Fibroblast of lung (primary cell): ENCODE results near the gene LY9. TPM values are rescaled to one million over a fixed set of nuclear protein-coding genes. Genes with fewer than 3 reads are reported as not detected.

Source experiments
- DNase-seq, 2 donors: peaks; one replicate each; pipeline versions ENCODE4 v3.0.0 to v3.0.0-alpha.2; 2010; ENCODE audit warnings: low read depth in 2 of 2
- H2AFZ ChIP-seq: 2 replicates; pipeline ENCODE4 v1.5.1; 2012; ENCODE audit warnings: low read length, control low read depth, inconsistent platforms
- H3K27ac ChIP-seq: 2 replicates; pipeline ENCODE4 v1.5.1; 2011; ENCODE audit warnings: low read length, control low read depth; ENCODE audit not compliant: insufficient read depth
- H3K27me3 ChIP-seq: 2 replicates; pipeline ENCODE4 v1.5.1; 2011; ENCODE audit warnings: mild to moderate bottlenecking, low read length; ENCODE audit not compliant: control insufficient read depth, insufficient read depth
- H3K36me3 ChIP-seq: 2 replicates; pipeline ENCODE4 v1.5.1; 2011; ENCODE audit warnings: low read length; ENCODE audit not compliant: control insufficient read depth, insufficient read depth
- H3K4me1 ChIP-seq: 2 replicates; pipeline ENCODE4 v1.5.1; 2011; ENCODE audit warnings: low read length; ENCODE audit not compliant: control insufficient read depth, insufficient read depth; ENCODE audit errors: extremely low read depth
- H3K4me2 ChIP-seq: 2 replicates; pipeline ENCODE4 v1.5.1; 2011; ENCODE audit warnings: low read length, control low read depth; ENCODE audit not compliant: insufficient read depth; ENCODE audit errors: extremely low read depth
- H3K4me3 ChIP-seq, 4 experiments: fragments of 200-600 bp in 1 of 4; sonication (generic) in 1 of 4; replicated peaks in 1 of 4; 2 replicates each; pipeline ENCODE4 v1.5.1; 2011 to 2016; ENCODE audit warnings: low read length in 4 of 4, low read depth in 3 of 4, mild to moderate bottlenecking in 3 of 4, control low read depth in 2 of 4, inconsistent platforms in 1 of 4, mixed read lengths in 1 of 4; ENCODE audit not compliant: insufficient read depth in 1 of 4; ENCODE audit errors: control extremely low read depth in 1 of 4
- H3K79me2 ChIP-seq: 2 replicates; pipeline ENCODE4 v1.5.1; 2012; ENCODE audit warnings: mild to moderate bottlenecking, low read length, inconsistent platforms; ENCODE audit not compliant: control insufficient read depth, insufficient read depth
- H3K9ac ChIP-seq: 2 replicates; pipeline ENCODE4 v1.5.1; 2011; ENCODE audit warnings: mild to moderate bottlenecking, low read length, control low read depth; ENCODE audit not compliant: insufficient read depth
- H3K9me3 ChIP-seq: 2 replicates; pipeline ENCODE4 v1.5.1; 2012; ENCODE audit warnings: low read depth, low read length; ENCODE audit not compliant: control insufficient read depth, insufficient read depth
- H4K20me1 ChIP-seq: 2 replicates; pipeline ENCODE4 v1.5.1; 2011; ENCODE audit warnings: low read length; ENCODE audit not compliant: control insufficient read depth, insufficient read depth; ENCODE audit errors: extremely low read depth
- CTCF ChIP-seq, 2 donors: IDR thresholded peaks in 1 of 2; conservative IDR thresholded peaks in 1 of 2; 1 replicate in 1 of 2; 2 replicates in 1 of 2; pipeline ENCODE4 v1.5.1; 2011 to 2012; ENCODE audit warnings: low read length in 2 of 2, control low read depth in 1 of 2, inconsistent platforms in 1 of 2, low read depth in 1 of 2, mild to moderate bottlenecking in 1 of 2
- EZH2 ChIP-seq: IDR thresholded peaks from 2 replicates; pipeline ENCODE4 v1.5.1; 2012; ENCODE audit warnings: low read length, control low read depth, mild to moderate bottlenecking; ENCODE audit errors: missing control alignments
- polyA plus RNA-seq, 2 donors: library from polyadenylated mRNA; depleted of rRNA in 1 of 2; stranded (reverse) in 1 of 2; unstranded in 1 of 2; fragments of >200 nt; gene quantifications; 2 replicates each; pipeline ENCODE4 v1.2.1, GENCODE V29; 2011 to 2012; ENCODE audit warnings: missing spikeins in 1 of 2
- total RNA-seq: library from RNA; depleted of rRNA; stranded (reverse); fragments of >200 nt; gene quantifications from 2 replicates; pipeline ENCODE4 v1.2.1, GENCODE V29; 2014

Gene LY9
- total and polyA plus RNA-seq, 2 donors (not counting 1 experiment from before 2014, with no cell fraction given), result not detected

- Histone ChIP-seq H3K79me2 (no peaks in the 10 kb centered on the region), H3K27me3 (no peaks in the 10 kb centered on the region), H2AFZ (no peak overlapping the region)
Observed at GRCh38 chr1:160801836-160802580, 6.0 kb downstream of the LY9 start.

GRCh38 chr1:160806109-160806665 lies 10.2 kb downstream of the LY9 start:
- no peaks in the 10 kb centered on the region for H3K79me2 ChIP-seq
- H3K4me2 ChIP-seq, result no peak overlapping the region
- H3K36me3 ChIP-seq, result no peaks in the 10 kb centered on the region
- no peak overlapping the region for H2AFZ ChIP-seq
- no peak overlapping the region for H3K27ac ChIP-seq
- H3K4me3 ChIP-seq, result no peak overlapping the region
- H3K4me1 ChIP-seq, result no peaks in the 10 kb centered on the region
- no peaks in the 10 kb centered on the region for H3K27me3 ChIP-seq
- H3K9ac ChIP-seq, result no peak overlapping the region
- no peaks in the 10 kb centered on the region for H4K20me1 ChIP-seq
- no peak for DNase-seq
- H3K9me3 ChIP-seq, result no peaks in the 10 kb centered on the region
- no peak for TF ChIP-seq EZH2
- no peak for TF ChIP-seq CTCF (conservative IDR thresholded peaks at IDR 0.05 in 1 of 2, IDR thresholded peaks at IDR 0.05 in 1 of 2; ENCODE audit: low read depth in 1 of 2, low read length in 2 of 2)

More at GRCh38 chr1:160801836-160802580, 6.0 kb downstream of the LY9 start:
- Histone ChIP-seq H3K9me3 (no peaks in the 10 kb centered on the region), H3K27ac (no peak overlapping the region), H3K4me2 (no peak overlapping the region), H3K4me1 (no peaks in the 10 kb centered on the region), H3K36me3 (no peaks in the 10 kb centered on the region), H4K20me1 (no peaks in the 10 kb centered on the region), H3K9ac (no peak overlapping the region), H3K4me3 (no peak overlapping the region)
- DNase-seq, result no peak
- TF ChIP-seq EZH2, result no peak
- no peak for TF ChIP-seq CTCF (conservative IDR thresholded peaks at IDR 0.05 in 1 of 2, IDR thresholded peaks at IDR 0.05 in 1 of 2; ENCODE audit: low read depth in 1 of 2, low read length in 2 of 2)

- H3K4me2 ChIP-seq, result no peak overlapping the region
- no peak overlapping the region for H3K9ac ChIP-seq
- no peak overlapping the region for H2AFZ ChIP-seq
- H4K20me1 ChIP-seq, result no peaks in the 10 kb centered on the region
- no peak overlapping the region for H3K4me3 ChIP-seq
- no peak for DNase-seq
- H3K27me3 ChIP-seq, result no peaks in the 10 kb centered on the region
- no peaks in the 10 kb centered on the region for H3K36me3 ChIP-seq
- no peaks in the 10 kb centered on the region for H3K4me1 ChIP-seq
- H3K79me2 ChIP-seq, result no peaks in the 10 kb centered on the region
- no peak for TF ChIP-seq CTCF (conservative IDR thresholded peaks at IDR 0.05 in 1 of 2, IDR thresholded peaks at IDR 0.05 in 1 of 2; ENCODE audit: low read depth in 1 of 2, low read length in 2 of 2)
- no peak for TF ChIP-seq EZH2
- H3K9me3 ChIP-seq, result no peaks in the 10 kb centered on the region
- no peak overlapping the region for H3K27ac ChIP-seq
Observed at GRCh38 chr1:160806784-160807183, 10.8 kb downstream of the LY9 start.
